ENCODE measurements around the gene BRINP3.

GRCh38 chr1:190286111-190286510, 191.6 kb downstream of the BRINP3 start:
- no peak for TF ChIP-seq CTCF (conservative IDR thresholded peaks at IDR 0.05; ENCODE audit: low read depth, low read length)
- TF ChIP-seq EZH2 (IDR thresholded peaks at IDR 0.05; ENCODE audit: low read length, unreplicated experiment): no peak

Data from PC-3 (cell line).